Uterus (tissue), 2 donors: ENCODE measurements around the gene FKBP4.
"Not testable (repeated sequence)": the region's sequence is repeated elsewhere in the genome, so short reads cannot be mapped to it uniquely, and the experiment has no call there.

ENCODE experiments used
- POLR2A ChIP-seq, 2 donors: fragments of 450-650 bp; IDR thresholded peaks; one replicate each; pipeline ENCODE4 v1.6.1; 2016; ENCODE audit warnings: antibody characterized with exemption in 2 of 2, mild to moderate bottlenecking in 1 of 2, moderate library complexity in 1 of 2
- TF ChIP-seq, protein P1 (sequence below), 4 experiments: fragments of 200-600 bp in 2 of 4; fragments of 450-650 bp in 2 of 4; sonication (generic) in 2 of 4; IDR thresholded peaks; one replicate each; pipeline ENCODE4 v1.5.1; 2016 to 2019; ENCODE audit warnings: antibody characterized with exemption in 4 of 4, mild to moderate bottlenecking in 2 of 4, moderate library complexity in 1 of 4

GRCh38 chr12:2770544-2770943 is 24.2 kb upstream of the FKBP4 start:
- not testable (repeated sequence) for TF ChIP-seq POLR2A (IDR thresholded peaks at IDR 0.05)
- TF ChIP-seq, protein P1, sequence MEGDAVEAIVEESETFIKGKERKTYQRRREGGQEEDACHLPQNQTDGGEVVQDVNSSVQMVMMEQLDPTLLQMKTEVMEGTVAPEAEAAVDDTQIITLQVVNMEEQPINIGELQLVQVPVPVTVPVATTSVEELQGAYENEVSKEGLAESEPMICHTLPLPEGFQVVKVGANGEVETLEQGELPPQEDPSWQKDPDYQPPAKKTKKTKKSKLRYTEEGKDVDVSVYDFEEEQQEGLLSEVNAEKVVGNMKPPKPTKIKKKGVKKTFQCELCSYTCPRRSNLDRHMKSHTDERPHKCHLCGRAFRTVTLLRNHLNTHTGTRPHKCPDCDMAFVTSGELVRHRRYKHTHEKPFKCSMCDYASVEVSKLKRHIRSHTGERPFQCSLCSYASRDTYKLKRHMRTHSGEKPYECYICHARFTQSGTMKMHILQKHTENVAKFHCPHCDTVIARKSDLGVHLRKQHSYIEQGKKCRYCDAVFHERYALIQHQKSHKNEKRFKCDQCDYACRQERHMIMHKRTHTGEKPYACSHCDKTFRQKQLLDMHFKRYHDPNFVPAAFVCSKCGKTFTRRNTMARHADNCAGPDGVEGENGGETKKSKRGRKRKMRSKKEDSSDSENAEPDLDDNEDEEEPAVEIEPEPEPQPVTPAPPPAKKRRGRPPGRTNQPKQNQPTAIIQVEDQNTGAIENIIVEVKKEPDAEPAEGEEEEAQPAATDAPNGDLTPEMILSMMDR (IDR thresholded peaks at IDR 0.05), result not testable (repeated sequence)
